ENCODE data around the gene PCED1B.
"Not testable (repeated sequence)": the region's sequence is repeated elsewhere in the genome, so short reads cannot be mapped to it uniquely, and the experiment has no call there.

PCED1B gene

GRCh38 chr12:47244835-47245234 lies 165.4 kb downstream of the PCED1B start:
- no peak for DNase-seq

GRCh38 chr12:47245623-47246022 lies 166.2 kb downstream of the PCED1B start:
- DNase-seq, result no peak

- no peak for DNase-seq
Observed at GRCh38 chr12:47247418-47247817, 168.0 kb downstream of the PCED1B start.

- DNase-seq, result no peak
Observed at GRCh38 chr12:47249082-47249481, 169.7 kb downstream of the PCED1B start.

- no peak for DNase-seq
Observed at GRCh38 chr12:47249719-47250357, 170.4 kb downstream of the PCED1B start.

GRCh38 chr12:47251919-47252318 lies 172.5 kb downstream of the PCED1B start:
- no peak for DNase-seq

- no peak for DNase-seq
Observed at GRCh38 chr12:47264951-47265350, 185.5 kb downstream of the PCED1B start.

- DNase-seq, result no peak
Observed at GRCh38 chr12:47265391-47265790, 186.0 kb downstream of the PCED1B start.

- no peak for DNase-seq
Observed at GRCh38 chr12:47267571-47267970, 188.2 kb downstream of the PCED1B start.

GRCh38 chr12:47268501-47269454 lies 189.4 kb downstream of the PCED1B start:
- DNase-seq, result no peak

- DNase-seq, result no peak
Observed at GRCh38 chr12:47269916-47270315, 190.5 kb downstream of the PCED1B start.

GRCh38 chr12:47270782-47271664 lies 191.6 kb downstream of the PCED1B start:
- no peak for DNase-seq

- DNase-seq, result no peak
Observed at GRCh38 chr12:47271800-47272239, 192.4 kb downstream of the PCED1B start.

- no peak for DNase-seq
Observed at GRCh38 chr12:47272412-47273190, 193.2 kb downstream of the PCED1B start.

- no peak for DNase-seq
Observed at GRCh38 chr12:47273191-47273626, 193.8 kb downstream of the PCED1B start.

GRCh38 chr12:47274760-47275159 lies 195.3 kb downstream of the PCED1B start:
- DNase-seq, result no peak

- no peak for DNase-seq
Observed at GRCh38 chr12:47276253-47276620, 196.8 kb downstream of the PCED1B start.

GRCh38 chr12:47276621-47277309 lies 197.3 kb downstream of the PCED1B start:
- DNase-seq, result peak; percentile 43

GRCh38 chr12:47277972-47278448 lies 198.6 kb downstream of the PCED1B start:
- DNase-seq, result no peak

- DNase-seq, result not testable (repeated sequence)
Observed at GRCh38 chr12:47279758-47280157, 200.3 kb downstream of the PCED1B start.

- DNase-seq, result no peak
Observed at GRCh38 chr12:47280543-47281300, 201.3 kb downstream of the PCED1B start.
